AG20443 (cell line): ENCODE data around the gene TTF1.
A peak's percentile ranks its signal among the peaks of the same experiment; 100 is the strongest.

ENCODE experiments used
- DNase-seq: peaks from one replicate; pipeline ENCODE4 v3.0.0; 2012; ENCODE audit warnings: low spot score, mixed read lengths

The TTF1 gene, protein sequence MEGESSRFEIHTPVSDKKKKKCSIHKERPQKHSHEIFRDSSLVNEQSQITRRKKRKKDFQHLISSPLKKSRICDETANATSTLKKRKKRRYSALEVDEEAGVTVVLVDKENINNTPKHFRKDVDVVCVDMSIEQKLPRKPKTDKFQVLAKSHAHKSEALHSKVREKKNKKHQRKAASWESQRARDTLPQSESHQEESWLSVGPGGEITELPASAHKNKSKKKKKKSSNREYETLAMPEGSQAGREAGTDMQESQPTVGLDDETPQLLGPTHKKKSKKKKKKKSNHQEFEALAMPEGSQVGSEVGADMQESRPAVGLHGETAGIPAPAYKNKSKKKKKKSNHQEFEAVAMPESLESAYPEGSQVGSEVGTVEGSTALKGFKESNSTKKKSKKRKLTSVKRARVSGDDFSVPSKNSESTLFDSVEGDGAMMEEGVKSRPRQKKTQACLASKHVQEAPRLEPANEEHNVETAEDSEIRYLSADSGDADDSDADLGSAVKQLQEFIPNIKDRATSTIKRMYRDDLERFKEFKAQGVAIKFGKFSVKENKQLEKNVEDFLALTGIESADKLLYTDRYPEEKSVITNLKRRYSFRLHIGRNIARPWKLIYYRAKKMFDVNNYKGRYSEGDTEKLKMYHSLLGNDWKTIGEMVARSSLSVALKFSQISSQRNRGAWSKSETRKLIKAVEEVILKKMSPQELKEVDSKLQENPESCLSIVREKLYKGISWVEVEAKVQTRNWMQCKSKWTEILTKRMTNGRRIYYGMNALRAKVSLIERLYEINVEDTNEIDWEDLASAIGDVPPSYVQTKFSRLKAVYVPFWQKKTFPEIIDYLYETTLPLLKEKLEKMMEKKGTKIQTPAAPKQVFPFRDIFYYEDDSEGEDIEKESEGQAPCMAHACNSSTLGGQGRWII

DNA sequence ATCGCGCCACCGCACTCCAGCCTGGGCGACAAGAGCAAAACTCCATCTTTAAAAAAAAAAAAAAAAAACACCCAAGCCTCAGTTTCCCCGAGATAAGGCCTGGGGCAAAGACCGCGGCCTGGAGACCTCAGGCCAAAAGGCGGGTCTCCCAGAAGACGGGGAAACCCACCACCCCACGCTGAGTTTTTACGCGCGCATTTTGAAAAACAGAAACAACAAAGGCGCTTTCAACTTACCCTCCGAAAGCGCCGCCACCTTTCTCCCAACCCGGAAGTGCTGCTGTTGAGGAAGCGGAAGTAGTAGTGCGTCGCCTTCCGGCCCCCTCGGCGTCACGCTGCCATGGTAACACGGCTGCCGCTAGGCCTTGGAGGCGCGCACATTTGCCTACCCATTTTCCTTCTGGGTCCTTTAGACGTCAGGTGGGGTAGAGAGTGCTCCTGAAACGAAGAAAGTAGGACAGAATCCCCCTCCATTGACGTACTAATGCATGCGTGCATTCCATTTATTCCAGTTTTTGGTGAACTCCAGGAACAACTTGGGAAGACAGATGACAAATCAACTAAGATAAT is at the start of gene TTF1:
TSS of gene TTF1 (minus strand) at position 287 of the 569 bp plus-strand sequence. CDS start 4,019 bp downstream, outside the sequence.
- DNase-seq: peak; percentile 98

DNA sequence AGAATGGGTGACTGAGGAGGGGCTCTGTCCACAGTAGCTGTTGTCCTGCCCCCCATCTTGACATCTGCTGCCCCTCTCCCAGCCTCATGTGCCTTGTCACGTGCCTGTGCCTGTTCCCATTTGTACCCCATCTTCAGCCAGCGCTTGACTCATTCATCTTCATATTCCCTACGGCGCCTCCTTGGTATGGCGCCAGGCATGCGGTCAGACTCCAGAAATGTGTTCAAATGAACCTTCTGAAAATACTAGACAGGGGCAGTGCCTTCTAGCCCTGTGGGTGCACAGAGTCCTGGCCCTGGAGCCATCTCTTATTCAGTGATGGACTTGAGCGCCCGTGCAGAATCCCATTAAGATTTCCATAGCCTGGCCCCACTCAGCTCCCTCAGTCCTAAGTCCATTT is 49.6 kb upstream of the TTF1 start:
- DNase-seq: no peak

DNA sequence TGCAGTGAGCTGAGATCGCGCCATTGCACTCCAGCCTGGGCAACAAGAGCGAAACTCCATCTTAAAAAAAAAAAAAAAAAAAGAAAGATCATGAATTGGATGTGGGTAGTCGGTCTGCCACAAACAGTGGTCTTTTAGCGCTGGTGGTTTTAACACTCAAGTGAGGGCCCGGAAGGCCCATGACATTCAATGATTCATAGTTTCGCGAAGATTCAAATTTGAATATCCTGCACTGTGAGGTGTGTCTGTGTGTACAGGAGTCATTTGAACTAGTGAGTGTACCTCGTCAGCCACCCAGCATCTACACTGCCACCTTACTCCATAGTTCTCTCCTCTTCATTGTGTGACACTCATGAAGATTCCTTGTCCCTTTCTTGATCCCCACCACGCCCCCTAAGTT is 44.6 kb upstream of the TTF1 start:
- DNase-seq: no peak

DNA sequence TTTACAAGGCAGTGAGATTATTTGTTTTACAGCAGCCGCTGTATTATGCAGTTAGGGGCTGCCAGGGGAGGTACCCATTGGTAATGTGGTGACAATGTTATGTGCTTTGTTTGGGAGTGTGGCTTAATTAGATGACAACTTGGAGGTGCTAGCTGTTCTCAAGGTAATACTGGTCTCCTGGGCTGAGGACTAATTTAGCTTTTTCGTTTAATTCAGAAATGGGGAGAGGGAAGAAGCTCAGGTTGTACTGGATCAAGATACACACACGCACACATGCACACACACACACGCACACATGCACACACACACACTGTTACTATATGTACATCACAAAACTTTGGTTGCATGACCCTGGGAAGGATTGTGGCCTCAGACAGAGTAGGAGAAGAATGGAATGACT is 41.3 kb upstream of the TTF1 start:
- DNase-seq: no peak

DNA sequence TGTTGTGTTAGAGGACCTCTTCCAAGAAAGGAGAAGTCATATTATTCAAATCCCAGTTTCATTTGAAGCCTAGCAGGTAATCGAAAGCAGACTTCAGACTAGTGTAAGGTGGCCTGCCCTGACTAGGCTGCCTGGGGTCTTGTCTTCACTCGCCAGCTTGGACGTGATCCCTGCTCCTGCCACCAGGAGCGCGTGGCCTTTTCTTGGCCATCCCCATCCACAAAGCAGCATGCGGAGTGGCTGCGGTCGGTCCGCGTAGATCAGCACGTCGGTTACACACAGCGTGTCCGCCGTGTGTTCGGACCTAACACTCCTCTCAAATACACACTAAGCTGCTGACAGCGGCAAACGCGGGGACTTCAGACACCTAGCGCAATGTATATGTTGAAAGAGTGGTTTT is 40.7 kb upstream of the TTF1 start:
- no peak for DNase-seq

DNA sequence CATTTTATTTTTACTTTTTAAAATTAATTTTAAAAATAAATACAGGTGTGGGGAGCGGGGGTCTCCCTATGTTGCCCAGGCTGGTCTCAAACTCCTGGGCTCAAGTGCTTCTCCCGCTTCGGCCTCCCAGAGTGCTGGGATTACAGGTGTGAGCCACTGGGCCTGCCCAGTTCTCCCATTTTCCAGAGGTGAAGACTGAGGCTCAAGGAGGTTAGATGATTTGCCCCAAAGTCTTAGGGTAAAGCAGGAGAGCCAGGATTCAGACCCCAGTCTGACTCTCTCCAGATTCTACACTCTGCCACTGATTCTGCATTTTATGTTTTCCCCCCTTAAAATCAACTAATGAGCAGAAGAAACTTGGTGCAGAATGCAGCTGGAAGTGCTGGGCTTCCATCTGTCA is 40.2 kb upstream of the TTF1 start:
- no peak for DNase-seq

DNA sequence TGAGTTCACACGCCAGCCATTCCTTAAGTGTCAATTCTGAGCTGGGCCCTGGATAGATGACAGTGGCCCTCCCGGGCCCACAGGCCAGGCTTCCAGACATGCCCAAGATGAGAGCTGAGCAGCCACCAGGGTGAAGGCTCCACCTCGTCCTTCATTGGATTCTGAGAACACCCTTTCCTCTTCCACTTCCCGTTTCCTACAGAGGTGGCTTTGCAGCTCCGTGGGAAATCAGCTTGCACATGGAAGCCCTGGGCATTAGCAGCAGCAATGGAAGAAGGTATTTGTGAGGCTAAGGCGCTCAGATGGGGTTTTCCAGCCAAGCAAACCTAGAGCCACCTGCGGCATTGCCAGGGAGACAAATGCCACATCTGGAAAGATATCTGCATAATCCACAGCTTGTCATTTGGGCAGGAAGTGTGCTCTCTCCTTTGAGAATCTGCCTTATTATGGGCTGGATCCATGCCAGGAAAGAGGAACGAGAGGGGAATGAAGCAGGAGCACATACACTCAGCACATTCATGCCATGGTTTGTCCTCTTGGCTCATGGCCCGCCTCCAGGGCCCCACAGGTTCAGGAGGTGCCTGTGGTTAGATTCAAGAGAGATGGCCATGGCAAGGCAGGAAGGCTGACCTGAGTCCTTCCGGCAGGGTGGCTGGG is 37.4 kb upstream of the TTF1 start:
- no peak for DNase-seq

DNA sequence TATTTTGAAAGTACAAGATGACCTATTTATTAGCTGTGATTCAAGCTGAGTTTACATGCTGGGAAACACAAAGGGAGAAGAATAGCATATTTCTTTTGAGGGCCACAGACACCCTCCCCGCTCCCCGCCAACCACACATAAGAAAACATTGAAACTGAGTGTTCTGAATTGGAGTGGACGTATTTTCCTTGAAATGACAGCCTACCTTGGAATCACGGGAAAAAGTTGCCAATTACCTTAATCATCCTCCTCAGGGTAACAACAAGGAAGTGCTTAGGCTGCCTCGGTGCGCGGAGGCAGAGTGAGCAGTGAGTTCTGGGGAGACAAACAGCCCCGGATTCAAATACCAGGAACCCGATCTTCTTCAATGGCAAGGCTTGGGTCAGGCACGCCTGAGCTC is 34.8 kb upstream of the TTF1 start:
- DNase-seq: no peak

DNA sequence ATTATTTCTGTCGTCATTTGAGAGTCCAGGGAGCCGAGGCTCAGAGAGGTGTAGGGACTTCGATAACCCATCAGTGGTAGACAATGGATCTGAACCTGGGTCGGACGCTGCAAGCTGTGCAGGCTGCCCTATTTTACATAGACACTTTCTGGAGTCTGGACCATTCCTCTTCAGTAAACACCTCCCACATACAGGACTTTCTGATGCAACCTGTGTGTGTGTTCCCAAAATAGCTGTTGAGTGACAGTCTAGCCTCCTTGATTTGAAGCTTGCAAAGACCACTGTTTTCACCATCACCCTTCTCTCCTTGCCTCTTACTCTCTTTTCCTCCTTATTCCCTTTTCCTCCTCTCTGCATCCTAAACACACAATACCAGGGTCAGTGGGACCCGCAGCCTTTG is 34.1 kb upstream of the TTF1 start:
- DNase-seq: no peak

DNA sequence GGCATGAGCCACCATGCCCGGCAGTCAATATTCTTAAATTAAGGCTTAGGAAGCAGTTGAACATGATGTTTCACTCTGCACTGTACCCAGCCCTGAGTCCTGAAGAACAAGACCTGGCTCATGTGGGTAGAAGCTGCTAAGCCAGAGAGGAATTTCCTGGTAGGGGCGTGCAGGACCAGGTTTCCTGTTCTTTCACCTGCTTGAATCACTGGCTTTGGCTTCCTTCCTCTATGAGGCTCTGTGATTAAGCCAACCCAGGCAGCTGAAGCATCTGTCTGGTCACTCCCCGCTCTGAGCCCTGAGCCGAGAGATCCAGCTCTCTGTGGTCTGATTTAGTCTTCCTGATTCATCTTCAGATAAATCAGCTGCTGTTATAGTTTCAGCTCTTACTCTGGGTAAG is 32.5 kb upstream of the TTF1 start:
- DNase-seq: no peak

DNA sequence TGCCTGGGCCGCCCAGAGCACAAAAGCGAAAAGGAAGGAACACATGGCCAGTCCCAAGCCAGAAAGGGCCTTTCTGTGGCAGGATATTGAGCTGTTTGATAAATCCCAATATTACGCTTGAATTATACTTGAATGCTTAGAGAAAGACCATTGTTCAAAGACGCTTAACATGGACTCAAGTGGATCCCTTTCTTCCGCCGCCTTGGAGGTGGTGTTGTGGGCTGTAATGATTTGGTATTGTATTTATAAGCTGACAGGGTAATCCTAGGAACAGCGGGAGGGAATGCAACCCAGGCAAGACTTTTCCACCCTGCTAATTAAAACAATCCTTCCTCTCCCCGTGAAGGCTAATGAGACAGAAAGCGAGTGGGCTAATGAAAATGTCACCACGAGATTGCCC is 28.2 kb upstream of the TTF1 start:
- DNase-seq: no peak

DNA sequence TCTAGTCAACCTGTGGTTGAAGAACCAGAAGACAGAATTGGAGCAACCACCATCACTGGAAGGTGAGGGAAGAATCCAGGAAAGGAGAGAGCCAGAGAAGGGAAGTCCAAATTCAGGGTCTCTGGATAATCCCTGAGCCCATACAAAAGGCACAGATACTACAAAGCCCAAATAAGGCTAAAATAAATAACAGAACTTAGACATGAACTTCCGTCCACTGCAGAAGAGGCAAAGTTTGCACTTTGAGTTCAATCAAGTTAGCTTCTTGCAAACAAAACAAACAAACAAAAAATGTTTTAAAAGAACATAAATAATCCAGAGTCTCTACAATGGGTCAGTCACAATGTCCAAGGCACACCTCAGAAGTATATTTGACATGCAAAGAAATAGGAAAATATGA is 24.4 kb upstream of the TTF1 start:
- DNase-seq: no peak

DNA sequence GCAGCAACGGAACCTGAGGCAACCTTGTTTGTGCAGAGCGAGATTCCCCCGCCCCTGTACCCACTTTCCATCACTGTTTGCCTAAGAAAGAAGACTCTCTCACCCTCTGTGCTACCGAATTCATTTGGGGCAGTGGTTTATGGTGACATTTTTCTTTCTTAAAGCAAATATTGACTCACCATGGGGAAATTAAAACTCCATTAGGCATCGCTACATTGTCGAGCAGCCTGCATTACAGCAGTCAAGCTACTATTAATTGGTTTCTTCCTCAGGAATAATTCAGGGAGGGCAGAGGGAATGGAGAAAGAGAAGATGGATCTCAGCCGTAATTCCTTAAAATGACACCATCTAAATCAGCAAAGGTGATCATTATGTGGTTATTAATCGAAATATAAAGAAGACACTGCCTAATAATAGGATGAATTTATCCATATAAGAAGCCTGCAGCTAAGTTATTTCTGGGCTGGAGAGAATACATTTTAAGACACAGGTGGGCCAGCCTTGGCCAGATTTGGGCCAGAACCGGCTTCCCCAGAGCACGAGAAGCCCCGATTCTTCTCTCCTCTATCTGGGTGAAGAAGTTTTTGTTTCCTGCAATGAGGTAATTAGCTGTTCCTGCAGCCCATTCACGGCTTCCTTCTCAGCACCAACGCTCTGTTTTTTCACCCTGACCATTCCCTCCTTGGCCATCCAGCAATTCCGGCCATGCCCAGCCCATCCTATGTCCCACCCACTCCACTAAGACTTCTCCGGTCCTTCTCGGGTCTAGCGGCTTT is 20.2 kb upstream of the TTF1 start:
- DNase-seq: no peak

DNA sequence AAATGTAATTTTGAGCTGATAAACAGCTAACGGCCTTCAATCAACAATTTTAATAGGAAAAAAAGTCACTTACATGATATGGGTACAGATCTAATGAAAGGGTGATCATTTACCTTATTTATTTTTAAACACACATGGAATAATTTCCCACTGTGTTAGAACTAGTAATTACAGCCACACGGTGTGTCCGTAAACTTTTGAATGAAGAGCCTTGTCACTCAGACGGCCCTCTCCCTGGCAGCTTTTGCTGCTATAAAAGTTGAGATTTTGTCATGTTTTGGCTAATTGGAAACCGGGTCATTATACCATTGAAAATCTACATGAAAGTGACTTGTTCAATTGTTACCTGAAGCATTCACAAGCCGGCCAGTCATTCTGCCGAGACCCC is 19.0 kb upstream of the TTF1 start:
- DNase-seq: no peak

DNA sequence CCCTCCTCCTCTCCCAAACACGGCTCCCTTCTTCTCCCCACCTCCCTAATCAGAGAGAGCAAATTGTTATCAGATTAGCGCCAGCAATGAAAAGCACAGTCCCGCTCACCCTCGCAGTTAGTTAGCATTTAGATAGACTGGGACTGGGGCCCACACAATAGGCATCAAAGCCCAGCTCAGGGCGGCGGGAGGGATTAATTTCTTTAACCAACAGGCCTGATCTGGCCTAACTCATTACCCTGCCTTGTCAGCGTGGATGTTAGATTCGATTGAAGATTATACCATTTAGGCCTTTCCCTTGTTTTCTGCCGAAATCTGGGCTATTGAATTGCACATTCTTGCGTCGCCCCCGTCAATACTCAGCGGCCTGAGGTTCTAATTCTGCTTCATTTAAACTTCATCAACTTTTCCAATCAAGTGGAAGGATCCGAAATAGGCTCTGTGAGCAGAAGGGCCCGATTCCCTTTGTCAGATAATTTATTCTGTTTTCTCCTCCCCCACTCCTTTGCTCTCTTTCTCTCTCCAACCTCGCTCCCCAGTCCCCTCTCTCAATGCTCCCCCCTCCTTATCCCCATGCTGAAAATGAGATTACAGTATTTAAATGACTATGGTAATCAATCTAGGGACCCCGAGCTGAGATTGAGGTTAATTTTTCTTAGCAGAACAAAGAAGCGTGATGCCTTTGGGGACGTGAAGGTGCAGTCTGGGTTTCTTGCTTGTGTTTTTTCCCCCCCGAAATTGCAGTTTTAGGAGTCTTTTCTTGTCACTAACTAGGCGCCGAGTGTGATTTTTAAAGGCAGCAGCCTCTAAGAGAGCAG is 18.4 kb upstream of the TTF1 start:
- DNase-seq: no peak

DNA sequence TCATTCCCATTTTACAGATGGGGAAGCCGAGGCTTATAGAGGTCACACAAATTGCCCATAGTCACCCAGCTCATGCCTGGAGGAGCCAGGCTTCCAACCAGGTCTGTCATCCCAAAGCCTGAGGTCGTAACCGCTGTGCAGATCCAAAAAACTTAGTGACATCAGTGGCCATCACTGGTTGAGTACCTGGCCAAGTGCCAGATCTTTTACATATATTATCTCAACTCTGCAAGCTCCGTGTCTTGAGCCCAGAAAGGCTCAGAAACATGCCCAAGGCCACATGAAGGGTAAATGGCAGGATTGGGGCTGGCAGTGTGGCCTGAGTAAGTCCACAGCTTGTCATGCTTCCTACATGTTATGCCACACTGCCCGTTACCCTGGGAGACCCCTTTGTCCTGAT is 16.9 kb upstream of the TTF1 start:
- no peak for DNase-seq

DNA sequence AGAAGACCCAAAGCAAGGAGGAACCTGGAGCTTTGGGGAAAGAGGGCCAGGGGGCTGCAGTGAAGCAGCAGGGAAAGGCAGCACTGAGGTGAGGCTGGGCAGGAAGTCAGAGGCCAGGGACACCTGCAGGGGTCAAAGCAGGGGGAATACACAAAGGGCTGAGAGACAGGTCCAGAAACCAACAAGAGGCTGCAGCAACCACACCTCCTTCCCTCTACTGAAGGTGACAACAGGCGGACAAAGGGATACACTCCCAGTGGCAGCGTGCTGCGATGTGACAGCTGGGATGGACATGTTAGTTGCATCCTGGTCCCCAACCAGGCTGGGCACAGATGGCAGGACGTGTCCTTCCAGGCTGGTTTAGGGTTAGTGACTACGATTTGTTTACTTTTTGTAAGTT is 15.9 kb upstream of the TTF1 start:
- DNase-seq: no peak

DNA sequence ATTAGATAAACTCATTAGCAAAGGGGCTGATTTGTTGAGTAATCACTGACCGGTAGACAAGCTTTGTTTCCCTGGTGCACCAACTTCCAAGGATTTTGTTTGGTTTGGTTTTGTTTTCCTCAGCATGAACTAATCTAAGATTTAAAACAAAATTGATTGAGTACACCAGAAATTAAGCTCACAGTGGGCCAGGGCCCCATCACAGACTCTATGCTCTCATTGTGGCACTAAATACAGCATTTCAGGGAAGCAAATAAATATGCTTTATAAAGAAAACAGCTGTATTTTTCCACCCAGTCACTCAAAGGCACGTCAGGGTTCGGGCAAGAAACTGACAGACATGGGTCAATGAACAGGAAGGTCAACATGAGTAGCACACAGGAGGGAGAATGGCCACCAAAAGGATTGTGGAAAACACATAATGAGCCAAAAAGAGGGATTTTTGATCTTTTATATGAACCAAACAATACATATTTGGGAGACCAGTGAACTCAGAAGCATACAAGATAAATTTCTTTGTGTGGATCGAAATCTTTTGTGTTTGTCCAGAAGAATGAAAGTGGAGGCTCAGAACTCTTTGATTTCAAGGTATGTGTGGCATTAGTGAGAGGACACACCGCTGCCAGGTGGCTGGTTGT is 12.2 kb upstream of the TTF1 start:
- DNase-seq: no peak

DNA sequence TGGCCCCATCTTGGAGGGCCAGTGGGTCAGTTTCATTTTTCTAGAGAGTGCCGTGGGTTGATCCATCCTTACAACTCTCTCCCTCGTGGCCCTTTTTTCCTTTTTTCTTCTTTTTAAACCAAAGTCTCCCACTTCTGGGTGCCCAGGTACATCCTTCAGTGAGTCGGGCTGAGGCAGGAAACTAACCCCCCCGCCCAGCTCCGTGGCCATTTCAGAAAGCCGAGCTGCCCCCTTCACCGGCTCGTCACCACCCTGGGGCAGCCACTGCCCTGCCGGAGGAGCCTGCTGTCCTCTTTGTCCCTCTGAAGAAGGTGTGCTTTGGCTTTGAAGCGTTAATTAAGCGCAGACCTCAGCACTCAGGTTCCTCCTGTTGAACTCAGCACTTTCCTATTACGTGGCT is 8.5 kb upstream of the TTF1 start:
- DNase-seq: no peak

DNA sequence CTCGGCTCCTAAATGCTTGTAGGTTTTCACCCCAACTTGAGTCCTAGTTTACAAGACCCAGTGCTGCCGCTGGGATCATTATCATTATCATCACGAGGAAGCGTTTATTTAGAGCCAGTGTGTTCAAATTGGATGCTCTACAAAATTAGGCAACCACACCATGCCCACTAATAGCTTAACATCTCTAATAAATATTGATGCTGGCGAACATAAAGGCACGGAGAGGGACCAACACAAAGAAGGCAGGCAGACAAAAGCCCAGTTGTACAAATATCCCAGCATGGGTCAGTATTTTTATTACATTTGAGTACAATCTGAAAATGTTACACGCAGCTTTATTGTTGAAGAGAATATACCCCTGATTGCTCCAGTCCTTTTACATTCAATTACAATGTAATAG is 8.1 kb upstream of the TTF1 start:
- DNase-seq: no peak
